ENCODE data around the gene ACBD6. TPM values are rescaled to one million over a fixed set of nuclear protein-coding genes. Genes with fewer than 3 reads are reported as not detected.

Gene ACBD6
- total RNA-seq, 1 experiment from 2014 or later = 48.5 TPM

GRCh38 chr1:180261030-180261429 lies 241.3 kb downstream of the ACBD6 start:
- TF ChIP-seq TCF7L2 (IDR thresholded peaks at IDR 0.05; ENCODE audit: low read depth, low read length) = no peak
- no peak for TF ChIP-seq CTCF (IDR thresholded peaks at IDR 0.05)
- TF ChIP-seq REST (IDR thresholded peaks at IDR 0.05; ENCODE audit: insufficient read depth in 1 of 2, low read depth in 2 of 2, low read length in 1 of 2) = no peak
- no peak for TF ChIP-seq POLR2AphosphoS5 (IDR thresholded peaks at IDR 0.05; ENCODE audit: low read depth, low read length)
- TF ChIP-seq SIN3A (IDR thresholded peaks at IDR 0.05; ENCODE audit: borderline replicate concordance, insufficient read depth, low read depth, low read length) = no peak
- Histone ChIP-seq H3K4me3 (ENCODE audit: low read depth in 2 of 2, low read length in 2 of 2) (no peak overlapping the region), H3K27ac (ENCODE audit: low read length) (no peak overlapping the region), H3K4me1 (ENCODE audit: control insufficient read depth, insufficient read depth, low read length) (no peaks in the 10 kb centered on the region), H3K36me3 (ENCODE audit: control insufficient read depth, insufficient read depth, low read length) (no peaks in the 10 kb centered on the region), H3K27me3 (ENCODE audit: control insufficient read depth, insufficient read depth, low read length) (no peaks in the 10 kb centered on the region), H3K9me3 (ENCODE audit: control insufficient read depth, insufficient read depth, low read depth, low read length) (no peaks in the 10 kb centered on the region)
- DNase-seq (ENCODE audit: low read depth, low spot score) (no peak), ATAC-seq (no peak)
- ChIA-PET CTCF (interaction anchor here (0.6 kb wide), 1 partner anchor 8 kb away, joined by 4 read pairs; no protein-coding TSS in a partner anchor), POLR2A (no interaction called here)
- in situ Hi-C loops (cut with HindIII; ENCODE audit: low pct_unique_long_range_greater_than_20kb, low sequenced_read_pairs) = no loop called here
- intact Hi-C loops (cut with micrococcal nuclease; ENCODE audit: unreplicated experiment) = no loop called here
- no TSS peak for BruUV-seq (replicated peaks)

GRCh38 chr1:180260541-180260940 lies 241.8 kb downstream of the ACBD6 start:
- no TSS peak for BruUV-seq (replicated peaks)
- no peak for ATAC-seq
- no peak for DNase-seq (ENCODE audit: low read depth, low spot score)
- ChIA-PET CTCF (no interaction called here), POLR2A (no interaction called here)
- intact Hi-C loops (cut with micrococcal nuclease; ENCODE audit: unreplicated experiment) (no loop called here), in situ Hi-C loops (cut with HindIII; ENCODE audit: low pct_unique_long_range_greater_than_20kb, low sequenced_read_pairs) (no loop called here)
- H3K27me3 ChIP-seq (ENCODE audit: control insufficient read depth, insufficient read depth, low read length) = no peaks in the 10 kb centered on the region
- no peaks in the 10 kb centered on the region for H3K4me1 ChIP-seq (ENCODE audit: control insufficient read depth, insufficient read depth, low read length)
- H3K36me3 ChIP-seq (ENCODE audit: control insufficient read depth, insufficient read depth, low read length) = no peaks in the 10 kb centered on the region
- TF ChIP-seq POLR2AphosphoS5 (IDR thresholded peaks at IDR 0.05; ENCODE audit: low read depth, low read length) (no peak), SIN3A (IDR thresholded peaks at IDR 0.05; ENCODE audit: borderline replicate concordance, insufficient read depth, low read depth, low read length) (no peak), TCF7L2 (IDR thresholded peaks at IDR 0.05; ENCODE audit: low read depth, low read length) (no peak), CTCF (IDR thresholded peaks at IDR 0.05) (no peak), REST (IDR thresholded peaks at IDR 0.05; ENCODE audit: insufficient read depth in 1 of 2, low read depth in 2 of 2, low read length in 1 of 2) (no peak)
- H3K9me3 ChIP-seq (ENCODE audit: control insufficient read depth, insufficient read depth, low read depth, low read length) = no peaks in the 10 kb centered on the region
- no peak overlapping the region for H3K4me3 ChIP-seq (ENCODE audit: low read depth in 2 of 2, low read length in 2 of 2)
- no peak overlapping the region for H3K27ac ChIP-seq (ENCODE audit: low read length)

All from Panc1 (cell line).